Cortex of kidney (tissue), 1 donor: Measurements from ENCODE around the gene TMEM101.
"Not testable (repeated sequence)": the region's sequence is repeated elsewhere in the genome, so short reads cannot be mapped to it uniquely, and the experiment has no call there.

Source experiments
- DNase-seq: peaks from one replicate; lab custom pipeline; 2025; lab: John Stamatoyannopoulos, UW

Gene TMEM101

DNA sequence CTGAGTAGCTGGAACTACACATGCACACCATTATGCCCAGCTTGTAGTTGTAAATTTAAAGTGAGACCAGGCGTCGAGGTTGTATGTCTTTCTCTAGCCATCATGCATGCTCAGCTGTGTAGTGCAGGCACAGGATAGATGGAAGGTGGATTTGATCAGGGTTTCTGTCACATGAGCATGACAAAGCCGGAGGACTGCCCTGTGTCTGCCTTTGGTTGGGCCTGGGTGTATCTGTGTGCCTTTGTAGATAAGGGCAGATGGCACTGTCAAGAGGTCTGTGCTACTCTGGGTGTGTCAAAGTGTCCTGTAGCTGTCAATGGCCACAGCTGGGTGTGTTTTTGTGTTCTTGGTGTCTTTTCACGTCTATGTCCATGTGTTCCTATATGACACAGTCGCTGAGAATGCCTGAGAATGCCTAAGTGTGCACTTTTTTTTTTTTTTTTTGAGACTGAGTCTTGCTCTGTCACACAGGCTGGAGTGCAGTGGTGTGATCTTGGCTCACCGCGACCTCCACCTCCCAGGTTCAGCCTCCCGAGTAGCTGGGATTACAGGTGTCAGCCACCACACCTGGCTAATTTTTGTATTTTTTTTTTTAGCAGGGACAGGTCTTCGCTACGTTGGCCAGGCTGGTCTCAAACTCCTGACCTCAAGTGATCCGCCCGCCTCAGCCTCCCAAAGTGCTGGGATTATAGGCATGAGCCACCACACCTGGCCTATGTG is 14.5 kb downstream of the TMEM101 start:
- no peak for DNase-seq

DNA sequence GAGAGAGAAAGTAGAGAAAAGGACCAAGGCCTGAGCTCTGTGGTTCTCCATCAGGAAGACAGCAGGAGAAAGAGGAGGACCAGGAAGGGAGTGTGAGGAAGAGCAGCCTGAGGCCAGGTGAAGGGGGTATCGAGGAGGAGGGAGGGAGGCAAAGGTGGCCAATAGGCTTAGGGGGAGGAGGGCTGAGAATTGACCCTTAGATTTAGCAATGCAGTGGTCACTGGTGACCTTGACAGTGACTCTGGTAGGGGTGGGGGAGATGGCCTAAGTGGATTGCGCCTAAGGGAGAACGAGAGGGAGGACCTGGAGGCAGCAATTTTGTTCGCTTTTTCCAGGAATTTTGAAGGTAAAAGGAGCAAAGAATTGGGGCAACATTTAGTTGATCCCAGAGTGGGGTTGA is 15.7 kb downstream of the TMEM101 start:
- DNase-seq, result no peak

DNA sequence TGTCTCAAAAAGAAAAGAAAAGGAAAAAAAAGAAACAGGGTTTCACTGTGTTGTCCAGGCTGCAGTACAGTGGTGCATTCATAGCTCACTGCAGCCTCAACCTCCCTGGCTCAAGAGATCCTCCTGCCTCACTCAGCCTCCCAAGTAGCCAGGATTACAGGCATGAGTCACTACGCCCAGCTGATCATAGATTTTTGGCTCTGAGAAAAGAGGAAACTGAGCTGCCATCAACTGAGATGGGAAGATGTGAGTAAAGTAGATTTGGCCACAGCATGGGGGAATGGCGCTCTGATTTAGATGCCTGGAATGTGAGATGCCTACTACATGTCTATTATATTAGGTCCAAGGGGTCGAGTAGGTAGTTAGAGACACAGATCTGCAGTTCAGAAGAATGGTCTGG is 16.2 kb downstream of the TMEM101 start:
- DNase-seq, result no peak

DNA sequence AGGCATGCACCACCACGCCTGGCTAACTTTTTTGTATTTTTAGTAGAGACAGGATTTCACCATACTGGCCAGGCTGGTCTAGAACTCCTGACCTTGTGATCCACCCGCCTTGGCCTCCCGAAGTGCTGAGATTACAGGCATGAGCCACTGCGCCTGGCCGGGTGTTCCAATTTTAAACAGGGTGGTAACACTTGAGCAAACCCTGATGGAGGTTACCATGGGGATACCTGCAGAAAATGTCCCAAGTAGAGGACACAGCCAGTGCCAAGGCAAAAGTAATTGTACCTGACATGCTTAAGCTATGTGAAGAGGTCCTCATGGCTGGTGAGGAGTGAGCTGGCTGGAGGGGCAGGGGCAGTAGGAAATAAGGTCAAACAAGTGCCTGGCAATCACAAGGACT is 17.6 kb downstream of the TMEM101 start:
- not testable (repeated sequence) for DNase-seq

DNA sequence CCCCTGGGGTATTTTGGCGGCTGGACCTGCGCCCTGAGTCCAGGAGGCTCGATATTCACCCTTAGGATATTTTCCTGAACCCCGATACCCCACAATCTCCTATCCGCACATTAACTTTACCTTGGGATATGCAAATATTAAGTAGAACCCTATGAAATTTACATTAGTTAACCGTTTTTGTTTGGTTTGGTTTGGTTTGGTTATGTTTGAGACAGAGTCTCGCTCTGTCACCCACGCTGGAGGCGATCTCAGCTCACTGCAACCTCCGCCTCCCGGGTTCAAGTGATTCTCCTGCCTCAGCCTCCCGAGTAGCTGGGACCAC is 19.7 kb downstream of the TMEM101 start:
- DNase-seq, result no peak

DNA sequence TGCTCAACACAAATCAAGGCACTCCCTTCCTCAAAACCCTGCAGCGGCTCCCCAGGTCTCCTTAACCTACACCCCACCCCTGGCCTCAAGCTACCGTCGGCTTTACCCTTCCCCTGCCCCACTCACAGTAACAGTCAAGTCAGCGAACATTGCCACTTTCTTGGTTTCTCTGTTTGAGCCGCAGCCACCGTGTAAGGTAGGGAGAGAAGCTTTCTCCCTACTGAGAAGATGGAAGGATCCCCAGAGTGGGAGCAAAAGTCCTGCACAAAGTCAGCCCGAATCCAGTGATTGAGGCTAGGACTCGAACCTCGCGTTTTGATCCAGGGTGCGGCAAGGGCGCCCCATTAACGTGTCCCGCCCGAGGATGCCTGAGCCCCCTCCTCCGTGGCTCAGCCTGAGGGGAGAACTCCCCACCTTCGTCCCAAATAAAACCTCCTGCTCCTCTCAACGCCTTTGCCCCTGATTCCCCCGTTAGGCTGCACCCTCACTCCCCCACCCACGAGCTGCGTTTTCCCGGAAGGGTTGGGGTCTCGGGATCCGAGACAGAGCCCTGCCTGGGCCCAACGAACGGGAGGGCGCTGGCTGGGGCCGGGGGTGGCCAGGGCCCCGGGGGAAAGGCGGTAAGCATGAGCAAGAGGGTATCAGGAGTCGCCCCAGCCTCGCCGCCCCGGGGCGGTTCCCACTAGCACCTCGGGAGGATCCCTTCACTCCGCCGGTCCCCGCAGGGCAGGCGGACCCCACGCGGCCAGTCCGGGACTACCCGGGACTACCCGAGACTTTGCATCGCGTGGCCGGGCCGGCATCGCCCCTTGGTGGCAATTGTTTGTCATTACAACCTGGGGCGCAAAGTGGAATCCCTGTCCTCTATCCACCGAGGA is 20.3 kb downstream of the TMEM101 start:
- no peak for DNase-seq

DNA sequence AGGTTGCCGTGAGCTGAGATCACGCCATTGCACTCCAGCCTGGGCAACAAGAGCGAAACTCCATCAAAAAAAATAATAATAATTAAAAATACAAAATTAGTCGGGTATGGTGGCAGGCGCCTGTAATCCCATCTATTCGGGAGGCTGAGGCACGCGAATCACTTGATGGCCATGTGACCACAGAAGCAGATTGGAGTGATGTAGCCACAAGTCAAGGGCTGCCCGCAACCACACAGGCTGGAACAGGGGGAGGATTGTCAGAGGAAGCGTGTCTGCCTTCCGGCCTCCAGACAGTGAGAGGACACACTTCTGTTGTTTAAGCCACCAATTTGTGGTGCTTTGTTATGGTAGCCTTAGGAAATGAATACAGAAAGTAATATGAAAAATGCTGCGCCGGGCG is 22.1 kb downstream of the TMEM101 start:
- DNase-seq, result no peak

DNA sequence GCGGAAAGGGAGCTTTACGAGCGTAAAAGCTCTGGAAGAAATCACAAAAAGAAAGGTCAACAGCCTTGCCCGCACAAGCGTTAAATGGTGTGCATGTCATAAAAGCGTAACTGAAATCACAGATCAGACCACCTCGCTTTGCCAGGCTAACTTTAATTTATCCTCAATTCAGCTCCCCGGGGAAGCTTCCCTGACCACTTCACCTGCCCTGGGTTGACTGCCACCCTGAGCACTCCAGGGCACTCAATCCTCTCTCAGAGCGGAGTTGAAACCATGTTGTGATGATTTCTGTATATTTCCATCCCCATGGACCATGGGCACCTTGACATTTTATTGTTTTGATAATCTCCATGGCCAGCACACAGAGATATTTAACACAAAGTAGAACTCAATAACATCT is 26.5 kb downstream of the TMEM101 start:
- no peak for DNase-seq

DNA sequence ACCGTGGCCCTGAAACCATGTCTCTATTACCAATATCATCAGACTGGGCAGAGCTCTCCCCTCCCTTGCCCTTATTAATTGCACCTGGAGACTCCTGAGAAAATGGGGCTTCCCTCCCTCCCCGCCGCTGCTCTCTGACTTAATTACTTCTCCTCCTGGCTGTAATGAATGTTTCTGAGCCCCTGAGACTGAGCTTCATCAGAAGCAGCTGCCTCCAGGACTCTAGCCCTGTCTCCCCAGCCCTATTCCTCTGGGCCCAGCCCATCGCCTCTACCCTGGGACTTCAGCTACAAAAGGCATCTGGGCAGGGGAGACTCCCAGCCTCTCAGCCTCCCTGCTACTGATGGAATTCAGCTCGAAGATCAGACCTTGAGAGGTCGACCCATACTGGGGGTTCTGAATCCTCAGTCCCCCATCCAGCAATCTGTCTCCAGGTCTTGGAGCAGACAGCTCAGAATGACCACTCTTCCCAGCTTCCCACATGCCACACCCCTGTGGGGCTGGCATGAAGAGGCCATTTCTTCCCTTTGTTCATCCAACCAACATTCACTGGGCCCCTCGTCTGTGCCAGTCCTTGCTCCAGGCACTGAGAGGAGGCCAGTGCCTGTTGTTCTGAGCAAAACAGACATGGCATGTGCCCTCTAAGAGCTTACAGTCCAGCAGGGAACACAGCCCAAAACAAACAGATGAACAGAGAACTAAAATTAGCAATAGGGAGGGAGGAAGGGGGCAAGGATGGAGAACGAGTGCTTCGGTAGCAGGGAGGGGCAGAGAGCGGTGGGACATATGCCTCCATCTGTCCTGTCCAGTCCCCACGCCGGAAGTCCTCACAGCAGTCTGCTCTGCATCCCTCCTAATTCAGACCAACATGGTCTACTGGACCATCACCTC is 27.4 kb downstream of the TMEM101 start:
- no peak for DNase-seq

DNA sequence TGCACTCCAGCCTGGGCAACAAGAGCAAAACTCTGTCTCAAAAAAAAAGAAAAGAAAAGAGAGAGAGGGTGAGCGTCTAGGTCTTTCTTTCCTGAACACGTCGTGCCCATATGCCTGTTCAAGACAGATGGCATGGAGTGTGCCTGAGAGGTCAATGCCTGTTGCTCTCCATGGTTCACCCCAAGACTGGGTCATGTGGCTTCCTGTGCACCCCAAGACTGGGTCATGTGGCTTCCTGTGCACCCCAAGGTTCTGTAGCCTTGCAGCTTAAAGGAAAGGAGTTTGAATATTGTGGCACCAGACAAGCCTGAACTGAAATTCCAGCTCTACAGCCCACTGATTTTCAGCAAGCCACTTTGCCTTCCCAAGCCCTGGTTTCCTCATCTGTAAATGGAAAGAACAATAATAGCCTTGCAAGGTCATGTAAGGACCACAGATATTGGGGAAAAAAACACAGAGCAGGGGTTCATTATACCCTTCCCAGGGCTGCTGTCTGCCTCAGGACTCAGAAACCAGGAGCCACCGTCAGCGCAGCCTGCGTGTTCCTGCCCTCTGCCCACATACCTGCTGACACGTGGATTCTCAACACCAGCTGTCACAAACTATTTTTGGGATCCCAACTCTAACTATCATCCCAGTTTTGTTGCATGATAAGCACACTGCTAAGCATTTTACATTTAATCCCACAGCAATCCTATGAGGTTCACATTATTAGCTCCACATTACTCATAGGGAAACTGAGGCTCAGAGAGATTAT is 28.4 kb downstream of the TMEM101 start:
- no peak for DNase-seq

DNA sequence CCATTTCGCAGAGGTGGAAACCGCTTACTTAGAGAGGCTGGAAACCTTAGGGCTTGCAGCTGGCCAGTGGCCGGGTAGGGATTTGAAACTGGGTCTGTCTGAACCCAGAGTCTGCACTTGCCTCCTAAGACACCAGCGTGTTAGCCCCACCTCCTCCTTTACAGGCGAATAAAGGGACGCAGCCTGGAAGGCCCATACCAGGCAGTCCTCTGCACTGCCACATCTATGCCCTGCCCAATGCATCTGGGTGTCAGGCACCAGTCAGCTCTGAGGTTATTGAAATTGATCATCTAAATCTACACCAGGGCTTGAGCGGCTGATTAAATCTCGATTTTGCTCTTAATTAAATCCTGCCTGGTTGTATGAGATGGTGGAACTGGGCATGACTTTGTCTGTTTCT is 30.2 kb downstream of the TMEM101 start:
- DNase-seq, result no peak

DNA sequence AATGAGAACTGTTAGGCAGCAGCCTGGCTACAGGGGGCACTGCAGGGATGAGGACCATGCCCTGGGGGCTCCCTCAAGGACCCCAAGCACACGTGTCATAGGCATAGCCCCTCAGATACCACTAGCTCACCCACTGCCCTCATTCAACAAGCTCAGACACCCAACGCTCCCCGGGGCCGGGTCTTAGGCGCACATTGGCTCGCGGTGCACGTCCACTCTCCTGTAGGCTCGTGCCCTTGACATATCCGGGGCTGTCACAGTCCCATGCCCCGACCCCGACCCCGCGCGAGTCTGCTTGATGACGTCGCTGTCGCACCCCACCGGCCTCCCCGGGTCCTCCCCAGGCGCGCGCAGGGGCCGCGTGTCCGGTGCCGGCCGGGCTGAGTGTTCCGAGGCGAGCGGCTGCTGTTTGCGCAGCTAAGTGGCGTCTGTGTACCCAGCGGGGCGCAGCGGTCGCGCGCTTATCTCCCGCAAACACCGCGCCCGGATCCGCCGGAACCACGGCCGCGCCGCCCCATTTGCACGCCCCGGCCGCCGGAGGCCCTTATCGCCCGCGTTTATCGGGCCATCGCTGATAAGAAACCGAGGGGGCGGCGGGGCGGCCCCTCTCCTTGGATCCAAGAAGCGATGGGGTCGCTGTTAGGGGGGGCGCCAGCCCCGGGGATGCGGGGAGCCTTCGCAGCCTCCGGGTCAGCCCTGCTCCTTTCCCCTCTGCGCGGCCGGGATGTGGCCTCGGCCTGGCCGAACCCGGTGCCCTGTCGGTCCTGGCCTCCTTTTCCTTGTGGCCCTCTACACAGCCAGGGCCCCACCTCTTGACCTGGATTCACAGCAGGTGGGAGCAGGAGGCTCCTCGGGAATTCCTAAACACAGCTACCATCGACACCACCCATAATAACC is 31.0 kb downstream of the TMEM101 start:
- no peak for DNase-seq

DNA sequence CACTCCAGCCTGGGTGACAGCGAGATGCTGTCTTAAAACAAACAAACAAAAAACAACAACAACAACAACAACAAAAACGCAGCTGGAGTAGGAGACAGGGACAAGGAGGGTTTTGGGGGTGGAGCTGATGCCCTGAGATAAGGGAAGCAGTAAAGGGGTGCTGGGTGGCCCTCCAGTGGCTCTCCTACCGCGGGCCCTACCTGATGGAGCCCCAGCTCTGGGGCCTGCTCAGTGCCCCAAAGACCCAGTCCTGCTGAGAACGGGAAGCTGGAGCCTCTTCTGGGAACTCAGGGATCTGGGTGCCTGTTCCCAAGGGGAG is 31.6 kb downstream of the TMEM101 start:
- no peak for DNase-seq

DNA sequence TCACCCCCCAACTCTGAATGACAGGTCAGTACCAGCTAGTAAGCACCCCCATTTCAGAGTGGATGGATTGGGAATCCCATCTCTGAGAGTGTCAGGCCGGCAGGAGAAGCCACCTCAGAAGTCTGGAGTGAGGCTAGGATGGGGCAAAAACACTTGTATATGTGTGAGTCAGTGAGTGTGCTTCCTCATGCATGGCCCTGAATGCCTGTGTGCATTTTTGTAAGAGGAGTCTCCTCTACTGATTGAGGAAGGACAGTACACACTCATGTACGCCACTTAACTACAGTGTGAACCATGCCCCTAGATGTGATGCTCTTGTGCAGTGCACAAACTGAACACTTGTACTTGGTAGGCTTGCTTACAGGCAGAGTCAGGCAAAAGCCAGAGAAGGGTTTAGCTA is 32.6 kb downstream of the TMEM101 start:
- no peak for DNase-seq

DNA sequence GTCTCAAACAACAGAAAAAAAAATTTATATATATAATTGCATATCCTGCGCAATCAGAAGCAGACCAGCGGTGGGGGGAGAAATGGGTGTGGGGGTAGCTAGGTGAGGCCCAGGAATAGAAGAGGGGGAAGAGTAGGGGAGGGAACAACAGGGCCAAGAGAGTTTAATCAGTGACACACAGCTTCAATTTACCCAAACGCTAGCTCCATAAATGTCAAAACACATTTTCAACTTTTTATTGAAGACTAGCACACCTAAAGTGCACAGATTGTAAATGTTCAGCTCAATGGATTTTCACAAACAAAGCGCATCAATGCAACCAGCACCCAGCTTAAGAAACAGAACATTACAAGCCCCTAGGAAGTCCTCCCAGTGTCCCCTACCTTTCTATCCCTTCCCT is 35.1 kb downstream of the TMEM101 start:
- no peak for DNase-seq

DNA sequence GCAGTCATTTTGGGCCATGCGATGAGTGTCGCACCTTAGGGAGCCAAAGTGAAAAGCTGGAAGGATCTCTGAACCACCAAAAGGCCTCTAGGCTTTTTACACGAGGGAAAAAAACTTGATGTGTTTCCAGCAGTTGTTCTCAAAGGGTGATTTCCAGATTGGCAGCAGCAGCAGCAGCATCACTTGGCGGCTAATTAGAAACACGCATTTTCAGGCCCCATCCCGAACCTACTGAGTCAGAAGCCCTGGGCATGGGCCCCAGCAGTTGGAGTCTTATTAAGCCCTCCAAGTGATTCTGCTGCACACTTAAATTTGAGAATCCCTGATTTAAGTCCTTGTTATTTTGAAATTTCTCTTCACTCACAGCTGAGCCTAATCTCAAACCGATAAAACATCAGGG is 35.8 kb downstream of the TMEM101 start:
- DNase-seq, result no peak

DNA sequence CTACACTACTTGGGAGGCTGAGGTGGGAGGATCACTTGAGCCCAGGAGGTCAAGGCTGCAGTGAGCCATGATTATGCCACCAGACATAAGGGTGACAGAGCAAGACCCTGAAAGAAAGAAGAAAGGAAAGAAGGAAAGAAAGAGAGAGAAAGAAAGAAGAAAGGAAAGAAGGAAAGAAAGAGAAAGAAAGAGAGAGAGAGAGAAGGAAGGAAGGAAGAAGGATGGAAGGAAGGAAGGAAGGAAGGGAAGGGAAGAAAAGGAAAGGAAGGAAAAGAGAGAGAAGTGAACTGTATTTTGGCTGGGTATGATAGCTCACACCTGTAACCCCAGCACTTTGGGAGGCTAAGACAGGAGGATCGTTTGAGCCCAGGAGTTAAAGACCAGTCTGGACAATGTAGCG is 36.7 kb downstream of the TMEM101 start:
- no peak for DNase-seq

DNA sequence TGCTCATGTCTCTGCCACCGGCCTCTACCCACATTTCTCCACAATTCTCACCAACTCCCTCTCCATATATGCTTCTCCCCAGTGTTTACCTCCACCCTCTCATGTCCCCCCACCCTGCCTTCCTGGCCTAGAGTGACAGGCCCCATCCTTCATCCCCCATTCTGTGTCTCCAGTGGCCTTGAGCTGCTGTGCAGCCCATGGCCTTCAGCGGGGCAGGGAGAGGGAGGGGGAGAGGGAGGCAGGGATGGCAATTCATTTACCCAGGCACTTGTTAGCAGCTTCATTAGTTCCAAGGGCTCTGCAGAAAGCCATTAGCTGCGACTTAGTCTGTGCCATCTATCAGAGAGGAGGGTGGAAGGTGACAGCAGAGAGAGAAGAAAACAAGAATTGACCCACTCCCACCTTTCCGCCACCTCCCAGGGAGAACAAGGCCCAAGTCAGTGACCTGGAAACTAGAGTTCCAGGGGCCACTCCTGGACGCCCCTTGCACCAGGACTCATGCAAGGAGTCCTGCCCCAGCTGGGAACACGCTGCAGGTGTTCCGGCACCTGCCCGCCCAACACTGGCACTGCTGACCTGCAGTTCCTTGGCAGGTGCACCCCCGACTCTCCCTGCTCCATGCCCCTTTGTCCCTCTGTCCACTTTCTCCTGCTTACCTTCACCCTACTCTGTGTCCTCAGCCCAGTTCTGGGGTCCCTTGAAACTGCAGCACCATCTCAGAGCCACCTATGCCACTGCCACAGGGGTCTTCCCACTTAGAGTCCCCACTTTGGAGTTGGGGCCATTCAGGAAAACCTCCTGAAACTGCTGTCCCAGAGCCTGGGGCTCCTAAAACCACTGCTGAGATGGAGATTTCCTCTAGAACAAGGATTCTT is 37.6 kb downstream of the TMEM101 start:
- DNase-seq, result no peak

DNA sequence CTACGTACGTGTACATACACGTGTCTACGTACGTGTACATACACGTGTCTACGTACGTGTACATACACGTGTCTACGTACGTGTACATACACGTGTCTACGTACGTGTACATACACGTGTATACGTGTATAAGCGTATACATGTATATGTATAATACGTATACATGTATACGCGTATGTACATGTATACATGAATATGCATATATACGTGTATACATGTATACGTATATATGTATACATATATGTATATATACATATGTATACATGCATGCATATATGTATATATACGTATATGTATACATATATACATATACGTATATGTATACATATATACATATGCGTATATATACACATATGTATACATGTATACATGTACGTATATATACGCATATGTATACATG is 38.9 kb downstream of the TMEM101 start:
- DNase-seq, result no peak
